MM.1S (cell line): ENCODE measurements around the gene TM9SF4.

Source experiments
- EZH2 ChIP-seq: fragments of 300-600 bp; sonication (generic); optimal IDR thresholded peaks from 2 replicates; pipeline ENCODE3; 2017; ENCODE audit warnings: low read depth, mild to moderate bottlenecking, antibody characterized with exemption, low read length, mixed read lengths
- EZH2phosphoT487 ChIP-seq: fragments of 300-600 bp; sonication (generic); IDR thresholded peaks from 2 replicates; pipeline ENCODE4 v1.6.1; 2018; ENCODE audit warnings: antibody characterized with exemption, low read length
- TF ChIP-seq, protein P1 (sequence below): fragments of 300-600 bp; sonication (generic); IDR thresholded peaks from 2 replicates; pipeline ENCODE4 v1.5.1; 2016; ENCODE audit warnings: antibody characterized with exemption, low read length, mixed read lengths

DNA sequence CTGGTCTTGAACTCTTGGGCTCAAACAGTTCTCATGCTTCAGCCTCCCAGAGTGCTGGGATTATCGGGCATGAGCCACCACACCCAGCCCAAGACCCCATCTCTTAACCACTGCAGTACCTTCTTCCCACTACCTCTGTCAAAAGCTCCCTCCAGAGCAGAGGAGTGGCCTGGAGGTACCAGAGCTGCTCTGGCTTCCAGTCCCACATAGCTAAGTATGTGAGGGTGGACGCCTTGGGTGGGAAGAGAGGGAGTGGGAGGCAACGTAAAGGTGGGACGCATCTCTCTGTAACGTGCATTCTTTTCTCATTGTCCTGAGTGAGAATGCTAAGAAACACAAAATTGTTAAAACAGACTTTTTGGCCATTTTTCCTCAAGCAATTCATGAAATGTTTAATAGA lies 24.5 kb downstream of the TM9SF4 start:
- TF ChIP-seq, protein P1, sequence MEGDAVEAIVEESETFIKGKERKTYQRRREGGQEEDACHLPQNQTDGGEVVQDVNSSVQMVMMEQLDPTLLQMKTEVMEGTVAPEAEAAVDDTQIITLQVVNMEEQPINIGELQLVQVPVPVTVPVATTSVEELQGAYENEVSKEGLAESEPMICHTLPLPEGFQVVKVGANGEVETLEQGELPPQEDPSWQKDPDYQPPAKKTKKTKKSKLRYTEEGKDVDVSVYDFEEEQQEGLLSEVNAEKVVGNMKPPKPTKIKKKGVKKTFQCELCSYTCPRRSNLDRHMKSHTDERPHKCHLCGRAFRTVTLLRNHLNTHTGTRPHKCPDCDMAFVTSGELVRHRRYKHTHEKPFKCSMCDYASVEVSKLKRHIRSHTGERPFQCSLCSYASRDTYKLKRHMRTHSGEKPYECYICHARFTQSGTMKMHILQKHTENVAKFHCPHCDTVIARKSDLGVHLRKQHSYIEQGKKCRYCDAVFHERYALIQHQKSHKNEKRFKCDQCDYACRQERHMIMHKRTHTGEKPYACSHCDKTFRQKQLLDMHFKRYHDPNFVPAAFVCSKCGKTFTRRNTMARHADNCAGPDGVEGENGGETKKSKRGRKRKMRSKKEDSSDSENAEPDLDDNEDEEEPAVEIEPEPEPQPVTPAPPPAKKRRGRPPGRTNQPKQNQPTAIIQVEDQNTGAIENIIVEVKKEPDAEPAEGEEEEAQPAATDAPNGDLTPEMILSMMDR = no peak
- TF ChIP-seq EZH2 (no peak), EZH2phosphoT487 (no peak)
